Tibial artery (tissue), 4 donors: Measurements from ENCODE around the gene HTR3B.
A peak's percentile ranks its signal among the peaks of the same experiment; 100 is the strongest.

Experiments
- DNase-seq, 2 donors: peaks; one replicate each; pipeline ENCODE4 v3.0.0-alpha.2; 2019
- H3K27ac ChIP-seq, 2 donors: fragments of 200-600 bp; sonication (generic) in 1 of 2; 1 replicate in 1 of 2; 2 replicates in 1 of 2; pipeline ENCODE4 v1.5.1; 2018 to 2019; ENCODE audit warnings: mild to moderate bottlenecking in 1 of 2
- H3K27me3 ChIP-seq, 2 donors: fragments of 200-600 bp; sonication (generic) in 1 of 2; one replicate each; pipeline versions ENCODE4 v1.5.1 to v1.6.0; 2016 to 2019
- H3K36me3 ChIP-seq, 3 donors: fragments of 200-600 bp; sonication (generic) in 2 of 3; one replicate each; pipeline ENCODE4 v1.5.1; 2016 to 2019; ENCODE audit warnings: mild to moderate bottlenecking in 2 of 3
- H3K4me1 ChIP-seq, 4 donors: fragments of 200-600 bp; sonication (generic) in 2 of 4; 1 replicate in 3 of 4; 2 replicates in 1 of 4; pipeline ENCODE4 v1.5.1; 2016 to 2019
- H3K4me3 ChIP-seq, 2 donors: fragments of 200-600 bp; sonication (generic) in 1 of 2; 1 replicate in 1 of 2; 2 replicates in 1 of 2; pipeline ENCODE4 v1.5.1; 2018 to 2019; ENCODE audit warnings: mild to moderate bottlenecking in 2 of 2
- H3K9me3 ChIP-seq, 3 donors: fragments of 200-600 bp; sonication (generic) in 1 of 3; one replicate each; pipeline ENCODE4 v1.5.1; 2016 to 2019
- intact Hi-C: fragments of 100-400 bp; cut with DNase I; formaldehyde crosslinking; loops from one replicate; pipeline ENCODE4 v1.15.0; 2023; ENCODE audit warnings: low total_unique reads
- TF ChIP-seq, protein P1 (sequence below), 2 experiments: fragments of 200-600 bp in 1 of 2; fragments of 450-650 bp in 1 of 2; IDR thresholded peaks; one replicate each; pipeline ENCODE4 v1.5.1; 2017 to 2019; ENCODE audit warnings: antibody characterized with exemption in 2 of 2, mild to moderate bottlenecking in 1 of 2, moderate library complexity in 1 of 2

The HTR3B gene

DNA sequence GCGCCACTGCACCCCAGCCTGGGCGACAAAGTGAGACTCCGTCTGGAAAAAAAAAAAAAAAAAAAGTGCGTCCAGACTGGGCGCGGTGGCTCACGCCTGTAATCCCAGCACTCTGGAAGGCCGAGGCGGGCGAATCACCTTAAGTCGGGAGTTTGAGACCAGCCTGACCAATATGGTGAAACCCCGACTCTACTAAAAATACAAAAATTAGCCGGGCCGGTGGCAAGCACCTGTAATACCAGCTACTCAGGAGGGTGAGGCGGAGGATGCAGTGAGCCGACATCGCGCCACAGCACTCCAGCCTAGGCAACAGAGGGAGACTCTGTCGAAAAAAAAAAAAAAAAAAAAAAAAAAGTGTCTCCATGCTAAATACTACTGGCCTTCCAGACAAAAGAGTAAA, 30.5 kb upstream of the HTR3B start:
- H3K27me3 ChIP-seq, result no peaks in the 10 kb centered on the region
- H3K9me3 ChIP-seq, result no peaks in the 10 kb centered on the region
- peaks cover 0 to 3% (median 0%) of the 10 kb centered on the region in 3 donors for H3K36me3 ChIP-seq
- DNase-seq, result no peak
- TF ChIP-seq, protein P1, sequence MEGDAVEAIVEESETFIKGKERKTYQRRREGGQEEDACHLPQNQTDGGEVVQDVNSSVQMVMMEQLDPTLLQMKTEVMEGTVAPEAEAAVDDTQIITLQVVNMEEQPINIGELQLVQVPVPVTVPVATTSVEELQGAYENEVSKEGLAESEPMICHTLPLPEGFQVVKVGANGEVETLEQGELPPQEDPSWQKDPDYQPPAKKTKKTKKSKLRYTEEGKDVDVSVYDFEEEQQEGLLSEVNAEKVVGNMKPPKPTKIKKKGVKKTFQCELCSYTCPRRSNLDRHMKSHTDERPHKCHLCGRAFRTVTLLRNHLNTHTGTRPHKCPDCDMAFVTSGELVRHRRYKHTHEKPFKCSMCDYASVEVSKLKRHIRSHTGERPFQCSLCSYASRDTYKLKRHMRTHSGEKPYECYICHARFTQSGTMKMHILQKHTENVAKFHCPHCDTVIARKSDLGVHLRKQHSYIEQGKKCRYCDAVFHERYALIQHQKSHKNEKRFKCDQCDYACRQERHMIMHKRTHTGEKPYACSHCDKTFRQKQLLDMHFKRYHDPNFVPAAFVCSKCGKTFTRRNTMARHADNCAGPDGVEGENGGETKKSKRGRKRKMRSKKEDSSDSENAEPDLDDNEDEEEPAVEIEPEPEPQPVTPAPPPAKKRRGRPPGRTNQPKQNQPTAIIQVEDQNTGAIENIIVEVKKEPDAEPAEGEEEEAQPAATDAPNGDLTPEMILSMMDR (IDR thresholded peaks at IDR 0.05), result no peak
- H3K4me3 ChIP-seq, result peak overlapping the region; percentile 67 to 80
- intact Hi-C loops, result loop anchor here (10.0 kb wide), 1 partner anchor 99 kb away; the partner anchor contains the start of genes CLDN25 and ZW10
- H3K27ac ChIP-seq, result peak overlapping the region in 1 of 2 donors; percentile 78
- peaks cover 0 to 39% (median 14%) of the 10 kb centered on the region in 4 donors for H3K4me1 ChIP-seq

DNA sequence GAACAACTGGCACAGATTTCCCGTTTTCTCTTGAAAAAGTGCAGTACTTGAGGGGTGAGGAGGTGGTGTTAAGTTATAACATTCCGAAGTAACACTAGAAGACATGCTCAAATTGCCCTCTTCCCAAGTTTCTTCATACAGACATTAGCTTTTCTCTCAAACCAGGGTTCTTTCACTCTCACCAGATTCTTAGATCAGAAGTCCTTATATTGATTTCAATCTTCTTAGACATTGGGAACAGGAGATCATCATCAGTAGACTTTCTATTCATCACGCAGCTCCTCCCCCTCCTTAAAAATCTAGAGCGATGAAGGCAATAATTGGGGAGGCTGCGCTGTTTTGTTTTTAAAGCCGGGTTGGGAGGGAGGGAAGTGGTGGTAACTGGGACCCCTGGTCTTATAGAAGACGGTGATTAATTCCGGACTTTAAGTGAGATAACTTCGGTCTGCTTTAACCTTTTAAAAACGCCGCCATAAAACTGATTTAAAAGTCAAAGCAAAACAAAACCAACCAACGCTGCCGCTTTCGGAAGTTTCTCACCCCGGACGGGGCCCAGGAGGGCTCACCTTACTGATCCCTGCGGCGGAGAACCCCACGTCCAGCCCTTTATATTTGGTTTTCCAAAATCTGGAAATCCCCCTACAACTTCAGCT, 29.9 kb upstream of the HTR3B start:
- no peaks in the 10 kb centered on the region for H3K27me3 ChIP-seq
- intact Hi-C loops, result loop anchor here (10.0 kb wide), 1 partner anchor 100 kb away; the partner anchor contains the start of genes CLDN25 and ZW10
- peak overlapping the region; percentile 67 to 80 for H3K4me3 ChIP-seq
- no peaks in the 10 kb centered on the region for H3K9me3 ChIP-seq
- H3K4me1 ChIP-seq, result peaks cover 0 to 39% (median 14%) of the 10 kb centered on the region in 4 donors
- peak overlapping the region; percentile 78 to 89 for H3K27ac ChIP-seq
- H3K36me3 ChIP-seq, result no peaks in the 10 kb centered on the region
- TF ChIP-seq, protein P1 (IDR thresholded peaks at IDR 0.05), result no peak
- peak in 1 of 2 donors; percentile 45 for DNase-seq

DNA sequence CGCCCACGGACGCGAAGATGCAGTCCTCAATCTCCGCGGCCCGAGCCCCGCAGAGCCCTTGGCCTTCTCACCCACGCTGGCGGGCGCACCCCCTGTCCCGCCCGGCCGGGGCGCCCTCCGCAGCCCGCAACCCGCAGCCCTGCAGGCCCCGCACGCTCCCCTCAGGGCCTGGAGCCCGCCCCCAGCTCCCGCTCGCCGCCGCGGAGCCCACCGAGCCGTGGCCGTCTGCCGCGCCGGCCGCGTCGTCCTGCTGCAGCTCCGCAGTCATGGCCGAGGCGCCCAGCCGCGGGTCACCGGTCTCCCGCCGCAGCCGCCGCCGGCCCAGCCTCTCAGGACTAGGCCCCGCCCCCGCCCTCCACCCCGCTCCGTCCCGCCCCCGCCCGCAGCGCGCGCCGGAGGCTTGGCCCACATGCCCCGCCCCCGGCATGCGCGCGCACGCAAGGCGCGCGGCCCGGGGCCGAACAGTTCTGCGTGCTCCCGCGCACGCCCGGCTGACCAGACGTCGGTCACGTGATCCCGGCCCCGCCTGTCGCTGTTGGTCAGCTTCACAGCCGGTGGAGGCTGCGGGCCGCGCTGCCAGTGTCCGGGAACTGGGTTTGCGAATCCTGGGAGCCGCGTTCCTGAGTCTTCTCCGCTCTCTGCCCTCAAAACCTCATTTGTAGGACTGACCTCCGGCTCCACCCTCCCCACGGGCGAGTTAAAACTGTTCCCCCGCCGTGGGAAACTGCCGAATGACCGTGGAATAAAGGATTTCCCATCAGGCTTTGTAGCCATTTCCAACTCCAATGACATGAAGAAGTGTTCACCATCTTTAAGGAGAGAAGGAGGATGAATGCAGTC, 29.1 kb upstream of the HTR3B start, which contains the start of gene USP28:
Gene USP28, minus strand, starts transcription at position 339 of the 840 bp plus-strand sequence. Its CDS starts 71 bp downstream, at position 268.
- peak within 1 kb of the TSS; percentile 67 to 80 for H3K4me3 ChIP-seq
- peaks cover 0 to 39% (median 14%) of the 10 kb centered on the region in 4 donors for H3K4me1 ChIP-seq
- intact Hi-C loops, result loop anchor here (10.0 kb wide), 1 partner anchor 101 kb away; the partner anchor contains the start of genes CLDN25 and ZW10
- DNase-seq, result peak; percentile 97 to 98
- TF ChIP-seq, protein P1 (IDR thresholded peaks at IDR 0.05), result peak in 1 of 2 experiments; percentile 20
- no peaks in the 10 kb centered on the region for H3K36me3 ChIP-seq
- no peaks in the 10 kb centered on the region for H3K27me3 ChIP-seq
- H3K27ac ChIP-seq, result peak within 1 kb of the TSS; percentile 89 to 92
- no peaks in the 10 kb centered on the region for H3K9me3 ChIP-seq

DNA sequence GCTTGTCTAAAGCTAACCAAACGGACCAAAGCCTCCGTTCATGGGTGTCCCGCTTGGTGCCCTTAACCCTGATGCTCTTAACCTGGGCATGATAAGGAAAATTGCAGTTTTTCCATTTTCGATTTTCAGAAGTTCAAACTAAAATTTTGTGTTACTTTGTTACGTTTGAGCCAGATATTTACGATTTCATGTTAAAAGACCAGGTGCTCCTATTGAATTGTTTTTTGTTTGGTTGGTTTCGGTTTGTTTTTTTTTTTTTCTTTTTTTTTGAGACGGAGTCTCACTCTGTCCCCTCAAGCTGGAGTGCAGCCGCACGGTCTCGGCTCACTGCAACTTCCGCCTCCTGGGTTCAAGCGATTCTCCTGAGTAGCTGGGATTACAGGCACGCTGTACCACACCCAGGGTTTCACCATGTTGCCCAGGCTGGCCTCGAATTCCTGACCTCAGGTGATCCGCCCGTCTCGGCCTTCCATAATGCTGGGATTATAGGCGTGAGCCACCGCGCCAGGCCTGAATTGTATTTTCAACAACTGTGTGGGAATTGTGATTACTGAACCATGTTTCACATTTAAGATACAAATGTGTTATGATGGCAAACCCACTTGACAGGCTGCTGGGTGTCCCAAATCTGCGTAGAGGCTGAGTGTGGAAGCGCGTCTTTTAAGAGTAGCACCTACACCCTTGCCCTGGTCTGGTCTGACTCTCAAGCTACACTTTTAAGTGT, 28.4 kb upstream of the HTR3B start:
- intact Hi-C loops, result loop anchor here (10.0 kb wide), 1 partner anchor 101 kb away; the partner anchor contains the start of genes CLDN25 and ZW10
- TF ChIP-seq, protein P1 (IDR thresholded peaks at IDR 0.05), result no peak
- Histone ChIP-seq H3K36me3 (no peaks in the 10 kb centered on the region), H3K4me1 (peaks cover 0 to 34% (median 13%) of the 10 kb centered on the region in 4 donors), H3K9me3 (no peaks in the 10 kb centered on the region), H3K4me3 (peak overlapping the region; percentile 67 to 80), H3K27ac (peak overlapping the region; percentile 89 to 92), H3K27me3 (no peaks in the 10 kb centered on the region)
- no peak for DNase-seq
